HG03432 (cell line): ENCODE results near the gene PLEKHM3.

Source experiments
- ATAC-seq: cut with Tn5 transposase; IDR thresholded peaks from one replicate; pipeline ENCODE4 v1.9.1; 2021; ENCODE audit warnings: mild to moderate bottlenecking, moderate library complexity; ENCODE audit not compliant: unreplicated experiment

PLEKHM3 gene

DNA sequence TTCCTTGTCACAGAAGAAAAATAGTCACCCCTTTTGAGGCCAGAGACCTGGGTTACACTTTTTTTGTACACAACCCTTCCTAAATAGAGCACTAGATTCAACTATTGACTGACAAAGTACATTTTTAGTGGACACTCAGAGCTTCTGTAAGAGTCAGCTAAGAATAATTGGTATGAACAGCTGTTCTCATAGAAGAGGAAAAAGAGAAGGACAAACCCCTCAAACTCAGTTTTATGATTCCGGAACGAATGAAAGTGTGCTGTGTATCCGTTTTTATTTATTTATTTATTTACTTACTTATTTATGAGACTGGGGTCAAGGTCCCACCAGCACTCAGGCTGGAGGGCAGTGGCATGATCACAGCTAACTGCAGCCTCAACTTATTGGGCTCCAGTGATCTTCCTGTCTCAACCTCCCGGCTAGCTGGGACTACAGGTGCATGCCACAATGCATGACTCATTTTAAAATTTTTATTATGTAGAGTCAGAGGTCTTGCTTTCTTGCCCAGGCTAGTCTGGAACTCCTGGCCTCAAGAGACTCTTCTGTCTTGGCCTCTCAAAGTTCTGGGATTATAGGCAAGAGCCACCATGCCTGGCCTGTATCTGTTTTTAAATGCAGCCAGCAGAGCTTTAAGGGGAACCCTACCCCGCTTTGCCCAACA lies 219.6 kb downstream of the PLEKHM3 start:
- ATAC-seq: peak; percentile 37

DNA sequence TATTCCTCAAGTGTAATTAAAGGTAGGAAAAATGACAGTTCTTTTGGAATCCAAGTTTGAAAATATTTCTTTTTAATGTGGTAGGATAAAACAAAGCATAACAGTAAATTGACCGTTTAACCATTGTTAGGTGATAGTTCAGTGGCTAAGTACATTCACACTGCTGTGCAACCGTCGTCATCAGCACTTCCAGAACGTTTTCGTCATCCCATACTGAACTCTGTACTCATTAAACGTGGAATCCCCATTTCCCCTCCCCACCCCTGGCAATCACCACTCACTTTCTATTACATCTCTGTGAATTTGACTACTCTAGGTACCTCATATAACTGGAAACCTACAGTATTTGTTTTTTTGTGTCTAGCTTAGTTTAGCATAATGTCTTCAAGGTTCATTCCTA lies 222.7 kb downstream of the PLEKHM3 start:
- no peak for ATAC-seq

DNA sequence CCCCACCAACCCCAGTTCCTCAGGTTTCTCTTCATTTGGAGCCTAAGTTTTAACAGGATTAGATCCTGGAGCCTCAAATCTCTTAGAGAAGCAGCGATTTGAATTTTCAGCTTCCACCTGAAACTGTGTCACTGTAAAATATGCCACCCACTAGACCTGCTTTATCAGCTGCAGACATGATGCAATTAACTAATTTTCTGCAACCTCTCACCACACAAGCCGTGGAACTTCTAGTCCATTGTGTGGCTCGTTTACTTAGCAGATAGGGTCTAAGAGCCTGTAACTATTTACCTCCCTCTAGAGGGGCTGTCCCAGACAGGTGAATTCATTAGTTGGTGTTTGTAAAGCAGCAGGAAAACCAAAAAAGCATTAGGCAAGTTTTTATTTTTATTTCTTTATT lies 224.1 kb downstream of the PLEKHM3 start:
- no peak for ATAC-seq

DNA sequence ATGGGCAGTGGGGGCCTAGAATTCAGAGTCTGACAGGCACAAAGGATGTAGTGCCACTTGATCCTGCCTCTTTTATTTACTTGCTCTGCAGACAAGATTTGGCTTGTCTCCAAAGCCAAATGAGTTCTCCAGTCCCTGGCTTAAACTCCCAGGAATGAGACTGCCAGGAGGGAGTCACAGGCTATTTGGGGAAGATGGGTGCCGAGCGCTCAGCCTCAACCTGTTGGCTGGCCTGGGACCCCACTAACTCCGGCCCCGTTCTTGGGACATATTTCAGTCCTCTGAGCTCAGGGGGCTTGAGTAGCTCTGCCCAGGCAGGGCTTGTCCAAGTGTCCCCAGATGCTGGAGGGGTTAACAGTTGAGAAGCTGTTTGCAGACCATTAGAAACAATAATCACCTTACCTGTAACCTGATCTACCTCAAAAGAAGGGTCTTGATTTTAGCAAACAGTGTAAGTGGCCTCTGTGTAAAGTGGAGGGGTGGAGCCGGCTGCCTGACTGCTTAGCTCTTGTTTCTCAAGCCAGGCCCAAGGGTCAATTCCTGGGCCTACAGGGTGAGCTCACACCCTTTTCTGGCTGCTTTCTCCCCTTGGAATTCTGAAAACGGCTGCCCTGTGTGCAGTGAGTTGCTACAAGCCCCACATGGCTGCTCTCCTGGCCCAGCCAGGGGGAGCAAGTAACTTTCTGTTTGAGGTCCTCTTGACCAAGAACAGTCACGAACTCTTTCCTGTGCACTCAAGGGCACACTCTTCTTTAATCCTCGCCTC lies 228.6 kb downstream of the PLEKHM3 start:
- ATAC-seq: no peak

DNA sequence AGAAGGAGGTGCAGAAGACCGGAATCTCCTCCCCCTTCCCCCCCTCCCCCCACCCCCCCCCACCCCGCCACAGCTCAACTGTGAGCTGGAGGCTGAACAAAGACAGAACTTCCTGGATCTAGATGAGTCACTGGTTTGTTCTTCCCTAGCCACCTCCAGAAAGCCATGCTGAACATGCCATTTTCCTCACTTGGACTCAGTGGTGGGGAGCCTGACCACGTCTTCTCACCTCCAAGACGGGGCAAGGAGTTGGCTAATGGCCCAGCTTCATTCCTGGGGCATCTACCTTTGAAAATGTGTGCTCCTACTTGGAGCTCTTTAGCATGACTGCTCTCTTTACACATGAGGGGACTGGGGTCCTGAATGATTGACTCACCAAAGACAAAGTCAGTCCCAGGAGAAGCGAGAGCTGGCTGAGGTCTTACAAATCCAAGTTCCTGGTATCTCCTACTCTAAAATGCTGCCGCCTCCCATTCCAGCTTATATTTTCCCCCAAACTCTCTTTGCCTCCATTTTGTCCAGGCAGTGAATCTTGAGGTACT lies 233.0 kb downstream of the PLEKHM3 start:
- ATAC-seq: peak; percentile 71

DNA sequence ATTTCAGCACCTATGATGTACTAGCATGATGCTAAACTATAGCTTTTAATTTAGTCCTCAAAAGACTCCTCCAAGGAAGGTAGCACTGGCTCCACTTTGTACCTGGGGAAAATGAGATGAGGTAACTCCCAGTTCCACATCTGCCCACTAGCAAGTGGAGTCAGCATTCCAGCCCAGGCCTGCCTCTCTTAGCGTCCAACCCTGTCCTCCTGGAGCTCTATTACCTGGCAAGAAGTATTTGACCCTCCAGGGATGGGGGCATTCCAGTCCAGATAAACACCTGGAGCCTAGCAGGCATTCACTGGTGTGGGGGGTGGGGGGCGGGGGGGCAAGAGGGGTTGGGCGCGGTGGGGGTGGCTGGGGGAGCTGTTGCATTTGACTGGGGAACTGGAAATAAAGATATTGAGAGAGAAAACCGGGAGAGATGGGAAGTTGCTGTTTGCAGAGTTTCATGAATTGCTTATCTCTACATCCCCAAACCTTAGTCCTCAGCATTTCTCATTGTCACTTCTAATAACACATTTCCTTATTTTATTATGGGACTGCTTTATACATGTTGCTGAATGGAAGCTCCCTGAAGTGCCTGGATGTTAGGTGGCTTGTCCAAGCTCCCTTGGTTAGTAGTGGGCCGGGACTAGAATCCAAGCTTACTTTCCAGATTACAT lies 233.6 kb downstream of the PLEKHM3 start:
- no peak for ATAC-seq

DNA sequence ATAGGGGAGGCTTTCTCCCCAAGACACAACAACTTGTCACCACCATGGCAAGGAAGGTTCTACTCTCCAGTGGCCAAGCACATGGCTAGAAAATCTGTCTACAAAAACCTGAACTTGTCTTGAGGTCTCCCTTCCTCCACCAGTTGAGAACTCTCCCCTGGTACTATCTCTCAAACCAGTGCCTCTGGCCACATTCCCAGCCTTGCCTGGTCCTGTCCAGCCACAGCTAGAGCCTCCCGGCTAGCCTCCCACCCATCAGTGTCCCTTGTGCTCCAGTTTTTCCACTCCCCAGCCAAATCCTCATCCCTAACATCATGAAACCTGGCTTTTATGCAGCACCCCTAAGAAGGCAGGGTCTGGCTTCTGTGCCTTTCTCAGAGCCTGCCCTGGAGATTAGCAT lies 234.4 kb downstream of the PLEKHM3 start:
- no peak for ATAC-seq

DNA sequence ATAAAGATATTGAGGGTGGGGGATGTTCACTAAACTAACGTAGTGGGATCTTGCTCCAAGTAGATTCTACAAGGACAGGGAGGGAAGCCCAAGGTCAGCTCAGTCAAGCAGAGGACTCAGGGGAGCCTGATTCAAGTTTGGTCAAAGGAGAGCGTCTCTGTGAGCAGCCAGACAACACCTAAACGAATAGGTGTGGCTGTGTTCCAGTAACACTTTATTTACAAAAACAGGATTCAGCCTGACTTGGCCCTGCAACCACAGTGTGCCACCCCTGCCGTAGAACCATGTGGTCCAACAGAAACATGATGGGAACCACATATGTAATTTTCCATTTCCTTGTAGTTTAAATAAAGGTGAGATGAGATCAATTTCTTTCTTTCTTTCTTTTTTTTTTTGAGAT lies 237.5 kb downstream of the PLEKHM3 start:
- no peak for ATAC-seq

DNA sequence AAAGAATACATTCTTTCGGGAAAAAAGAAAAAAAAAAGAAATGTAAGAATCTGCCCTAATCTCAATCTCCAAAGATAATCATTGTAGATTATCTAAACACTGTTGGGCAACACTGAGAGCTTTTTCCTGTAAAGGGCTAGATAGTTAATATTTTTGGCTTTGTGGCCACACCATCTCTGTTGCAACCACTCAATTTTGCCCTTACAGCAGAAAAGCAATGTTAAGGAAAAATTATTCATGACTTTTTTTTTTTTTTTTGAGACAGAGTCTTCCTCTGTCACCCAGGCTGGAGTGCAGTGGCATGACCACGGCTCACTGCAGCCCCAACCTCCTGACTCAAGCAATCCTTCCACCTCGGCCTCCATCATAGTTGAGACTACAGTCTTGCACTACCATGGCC lies 238.3 kb downstream of the PLEKHM3 start:
- ATAC-seq: no peak

DNA sequence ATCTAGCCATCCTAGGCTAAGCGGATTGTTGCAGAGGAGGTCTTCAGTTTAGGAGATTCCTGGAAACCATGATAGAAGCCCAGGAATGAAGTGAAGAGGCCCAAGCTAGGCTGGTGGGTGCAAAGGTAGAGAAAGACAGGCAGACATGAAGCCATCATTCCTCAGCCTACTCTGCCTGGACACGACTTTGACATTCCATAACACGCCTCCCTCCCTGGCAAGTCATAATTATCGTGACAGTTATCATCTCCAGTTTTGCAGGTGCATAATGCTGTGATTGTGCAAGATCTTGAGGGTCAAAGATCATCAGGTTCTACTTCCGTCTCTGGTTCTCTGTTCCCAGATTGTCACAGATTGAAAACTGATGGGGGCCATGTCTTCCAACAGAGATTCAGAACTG lies 240.4 kb downstream of the PLEKHM3 start:
- ATAC-seq: no peak

DNA sequence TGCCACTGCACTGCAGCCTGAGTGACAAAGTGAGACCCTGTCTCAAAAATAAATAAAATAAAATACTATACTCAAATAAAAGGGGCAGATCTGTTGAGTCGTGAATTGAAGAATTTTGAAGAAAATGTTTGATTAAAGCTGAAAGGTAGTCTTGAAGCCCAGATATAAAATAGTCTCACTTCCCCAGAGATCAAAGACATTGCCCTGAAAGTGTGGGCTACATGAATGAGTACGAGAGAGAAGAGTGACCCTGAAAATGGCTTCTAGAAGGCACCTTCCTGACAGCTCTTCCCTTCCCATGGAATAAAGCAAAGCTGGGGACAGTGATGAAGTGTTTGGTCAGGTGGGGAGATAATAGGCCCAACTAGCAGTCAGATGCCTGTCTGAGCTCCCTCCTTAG lies 241.8 kb downstream of the PLEKHM3 start:
- ATAC-seq: no peak

DNA sequence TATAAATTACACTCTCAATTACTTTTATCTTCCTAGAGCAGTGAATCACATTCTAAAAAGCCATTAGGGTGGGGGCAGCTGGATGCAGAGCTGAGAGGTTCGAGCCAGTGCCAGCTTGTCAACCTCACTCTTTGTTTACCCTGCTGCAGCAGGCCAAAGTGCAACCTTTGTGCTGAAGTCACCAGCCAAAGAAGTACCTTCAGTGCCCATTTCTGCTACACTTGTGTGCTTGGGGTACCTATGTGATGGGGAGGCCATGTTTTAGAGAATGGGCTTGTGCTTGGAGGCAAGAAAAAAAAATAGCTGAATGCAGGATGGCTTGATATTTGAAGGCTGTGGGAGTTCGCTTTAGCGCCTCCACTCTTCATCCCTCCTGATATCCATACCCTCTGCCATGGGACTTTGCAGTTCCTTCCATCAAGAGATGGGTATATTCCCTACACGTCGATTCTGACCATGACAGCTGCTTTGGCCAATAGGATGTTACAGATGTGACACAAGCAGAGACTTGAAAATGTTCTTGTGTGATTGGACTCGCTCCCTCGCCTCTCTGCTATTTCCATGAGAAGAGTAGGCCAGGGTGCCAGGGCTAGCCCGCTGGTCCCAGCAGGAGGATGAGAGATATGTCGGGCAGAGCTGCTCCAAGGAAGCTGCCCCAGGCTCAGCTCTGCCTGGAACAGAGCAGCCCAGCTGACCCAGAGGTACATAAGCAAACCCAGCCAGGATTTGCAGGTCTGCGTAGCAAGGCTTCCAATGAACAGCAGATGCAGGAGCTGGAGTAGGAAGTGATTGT lies 242.9 kb downstream of the PLEKHM3 start:
- no peak for ATAC-seq

DNA sequence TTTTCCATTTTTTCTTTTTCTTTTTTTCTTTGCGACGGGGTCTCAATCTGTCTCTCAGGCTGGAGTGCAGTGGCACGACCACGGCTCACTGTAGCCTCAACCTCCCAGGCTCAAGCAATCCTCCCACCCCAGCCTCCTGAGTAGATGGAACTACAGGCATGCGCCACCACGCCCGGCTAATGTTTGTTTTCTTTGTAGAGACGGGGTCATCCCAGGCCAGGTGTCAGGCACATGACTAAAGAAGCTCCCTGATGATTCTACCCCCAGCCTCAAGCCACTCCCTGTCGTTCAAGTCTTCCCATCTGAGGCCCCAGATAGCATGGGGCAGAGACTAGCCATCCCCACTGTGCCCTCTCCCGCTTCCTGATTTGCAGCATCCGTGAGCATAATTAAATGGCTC lies 245.8 kb downstream of the PLEKHM3 start:
- ATAC-seq: no peak

DNA sequence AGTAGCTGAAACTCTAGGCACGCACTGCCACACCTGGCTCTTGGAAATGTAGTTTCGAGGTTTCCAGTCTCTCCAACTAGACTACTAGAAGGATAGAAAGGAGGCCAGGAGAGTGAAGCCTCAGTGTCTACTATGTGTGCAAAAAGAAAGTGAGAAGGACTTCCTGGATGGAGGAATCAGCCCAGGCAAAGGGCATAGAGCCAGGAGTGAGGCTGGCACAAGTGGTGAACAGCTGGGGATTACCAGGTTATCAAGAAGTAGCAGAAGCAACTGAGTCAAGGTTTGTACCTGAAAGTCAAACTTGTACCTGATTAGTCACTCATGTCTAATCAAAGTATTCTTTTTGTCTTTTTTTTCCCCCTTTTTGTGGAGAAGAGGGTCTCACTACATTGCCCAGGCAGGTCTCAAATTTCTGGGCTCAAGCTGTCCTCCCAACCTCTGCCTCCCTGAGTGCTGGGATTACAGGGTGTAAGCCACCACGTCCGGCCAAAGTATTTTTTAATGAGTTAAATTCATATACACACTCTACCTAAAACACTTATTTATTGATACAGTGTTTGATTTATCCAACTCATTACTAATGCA lies 246.9 kb downstream of the PLEKHM3 start:
- no peak for ATAC-seq

DNA sequence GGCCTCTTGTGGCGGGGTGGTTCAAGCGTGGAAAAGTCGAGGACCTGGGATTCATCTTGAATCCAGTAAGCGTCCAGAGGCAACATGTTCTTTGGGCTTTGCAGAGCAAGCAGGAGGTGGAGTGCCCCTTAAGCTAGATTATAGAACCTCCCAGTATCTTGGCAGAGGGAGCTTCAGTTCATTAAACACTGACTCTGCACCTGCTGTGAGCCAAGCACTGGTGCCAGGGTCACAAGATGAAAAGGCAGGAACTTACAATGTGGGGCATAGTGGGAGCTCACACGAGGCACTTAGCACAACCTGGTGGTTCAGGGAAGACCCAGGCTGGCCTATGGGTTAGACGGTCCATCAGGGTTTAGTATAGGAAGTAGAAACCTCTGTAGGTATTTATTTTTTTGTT lies 248.2 kb downstream of the PLEKHM3 start:
- no peak for ATAC-seq

DNA sequence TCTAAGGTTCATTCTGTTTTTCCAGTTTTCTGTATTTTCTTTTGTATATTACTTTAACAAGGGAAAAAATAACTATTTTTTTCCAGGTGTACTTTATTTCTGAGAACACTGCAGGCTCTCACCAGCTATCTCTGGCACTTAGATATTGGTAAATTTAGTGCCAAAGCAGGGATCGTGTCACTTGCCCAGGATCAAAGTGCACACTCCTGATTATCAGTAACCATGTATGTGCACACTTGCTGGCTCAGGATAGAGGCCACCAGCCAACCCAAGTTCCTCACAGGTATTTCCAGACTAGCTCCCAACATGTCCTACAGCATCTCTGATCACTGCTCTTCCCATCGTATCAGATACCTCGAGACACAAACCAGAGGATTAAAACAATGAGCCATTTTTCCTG lies 249.9 kb downstream of the PLEKHM3 start:
- no peak for ATAC-seq

DNA sequence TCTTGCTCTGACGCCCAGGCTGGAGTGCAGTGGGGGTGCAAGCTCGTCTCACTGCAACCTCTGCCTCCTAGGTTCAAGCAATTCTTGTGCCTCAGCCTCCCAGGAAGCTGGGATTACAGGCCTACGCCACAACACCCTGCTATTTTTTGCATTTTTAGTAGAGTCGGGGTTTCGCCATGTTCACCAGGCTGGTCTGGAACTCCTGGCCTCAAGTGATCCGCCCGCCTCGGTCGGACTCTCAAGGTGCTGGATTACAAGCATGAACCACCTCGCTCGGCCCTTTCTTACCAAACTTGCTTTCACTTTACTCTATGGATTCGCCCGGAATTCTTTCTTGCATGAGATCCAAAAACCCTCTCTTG lies 252.5 kb downstream of the PLEKHM3 start:
- no peak for ATAC-seq

DNA sequence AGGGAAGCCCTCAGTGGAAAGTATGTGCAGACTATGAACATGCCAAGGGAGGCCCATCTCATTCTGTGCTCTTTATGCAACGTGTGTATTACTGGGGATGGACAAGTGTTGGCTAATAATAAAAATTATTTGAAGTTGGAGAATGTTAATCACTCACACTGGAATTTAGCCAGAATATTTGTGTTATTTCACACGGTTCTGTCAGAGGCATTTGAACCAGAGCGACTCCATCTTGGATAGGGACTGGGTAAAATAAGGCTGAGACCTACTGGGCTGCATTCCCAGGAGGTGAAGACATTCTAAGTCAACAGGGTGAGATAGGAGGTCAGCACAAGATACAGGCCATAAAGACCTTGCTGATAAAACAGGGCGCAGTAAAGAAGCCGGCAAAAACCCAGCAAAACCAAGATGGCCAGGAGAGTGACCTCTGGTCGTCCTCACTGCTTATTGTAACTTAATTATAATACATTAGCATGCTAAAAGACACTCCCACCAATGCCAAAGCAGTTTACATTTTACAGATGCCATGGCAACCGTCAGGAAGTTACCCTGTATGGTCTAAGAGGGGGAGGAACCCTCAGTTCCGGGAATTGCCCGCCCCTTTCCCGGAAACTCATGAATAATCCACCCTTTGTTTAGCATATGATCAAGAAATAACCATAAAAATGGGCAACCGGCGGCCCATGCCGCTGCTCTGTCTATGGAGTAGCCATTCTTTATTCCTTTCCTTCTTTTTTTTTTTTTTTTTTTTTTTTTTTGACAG lies 253.1 kb downstream of the PLEKHM3 start:
- no peak for ATAC-seq

DNA sequence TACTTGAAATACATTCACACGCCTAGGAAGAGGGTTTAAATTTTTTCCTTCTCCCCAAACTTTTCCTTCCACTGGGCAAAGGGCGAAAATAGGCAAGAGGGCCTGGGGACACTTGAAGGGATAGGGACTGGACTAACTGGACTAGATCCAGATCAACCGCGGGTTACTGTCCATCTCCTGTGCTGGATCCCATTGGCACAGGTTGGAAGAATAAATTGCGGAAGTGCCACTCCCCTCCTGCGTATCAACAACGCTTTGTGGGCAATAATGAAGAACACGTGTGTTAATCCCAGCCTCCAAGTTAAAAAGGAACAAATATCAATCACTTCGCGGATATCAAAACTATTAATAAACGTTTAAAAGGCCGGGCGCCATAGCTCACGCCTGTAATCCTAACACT lies 253.9 kb downstream of the PLEKHM3 start:
- no peak for ATAC-seq
